PC-3 (cell line): ENCODE data around the gene SMIM32.

Experiments used
- EZH2 ChIP-seq: fragments of 300-600 bp; sonication (generic); IDR thresholded peaks from one replicate; pipeline ENCODE4 v1.6.1; 2017; ENCODE audit warnings: antibody characterized with exemption, mild to moderate bottlenecking, low read length; ENCODE audit not compliant: unreplicated experiment
- TF ChIP-seq, protein P1 (sequence below): fragments of 300-600 bp; sonication (generic); conservative IDR thresholded peaks from 2 replicates; pipeline ENCODE4 v1.5.1; 2017; ENCODE audit warnings: antibody characterized with exemption, low read depth, mild to moderate bottlenecking, low read length

DNA sequence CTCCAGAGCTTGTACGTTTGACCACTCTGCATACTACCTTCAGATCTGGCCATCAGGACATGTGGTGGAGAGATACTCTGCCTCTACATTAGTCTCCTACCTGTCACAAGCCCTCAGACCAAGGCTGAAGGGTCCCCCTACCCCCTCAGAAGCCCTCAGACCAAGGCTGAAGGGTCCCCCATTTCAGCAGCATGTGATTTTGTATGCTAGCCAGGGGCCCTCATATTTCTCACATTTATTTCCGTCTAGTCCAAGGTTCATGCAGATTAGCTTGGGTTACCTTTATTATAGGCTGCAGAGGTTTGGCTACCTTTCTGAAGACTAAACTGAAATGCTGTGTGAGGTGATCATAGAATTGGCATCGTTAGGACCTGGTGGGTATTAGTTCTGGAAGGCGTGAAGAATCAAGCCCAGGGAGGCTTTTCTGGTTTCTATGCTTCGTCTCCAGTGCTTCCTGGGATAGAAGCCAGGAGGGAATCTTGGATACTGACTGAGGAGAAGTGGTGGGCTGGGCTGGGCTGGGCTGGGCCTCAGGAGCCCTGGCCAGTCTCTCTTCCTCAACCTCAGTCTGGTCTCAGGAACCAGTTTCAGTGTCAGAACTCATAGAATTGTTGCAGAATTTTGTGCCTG, 2.8 kb downstream of the SMIM32 start:
- TF ChIP-seq, protein P1, sequence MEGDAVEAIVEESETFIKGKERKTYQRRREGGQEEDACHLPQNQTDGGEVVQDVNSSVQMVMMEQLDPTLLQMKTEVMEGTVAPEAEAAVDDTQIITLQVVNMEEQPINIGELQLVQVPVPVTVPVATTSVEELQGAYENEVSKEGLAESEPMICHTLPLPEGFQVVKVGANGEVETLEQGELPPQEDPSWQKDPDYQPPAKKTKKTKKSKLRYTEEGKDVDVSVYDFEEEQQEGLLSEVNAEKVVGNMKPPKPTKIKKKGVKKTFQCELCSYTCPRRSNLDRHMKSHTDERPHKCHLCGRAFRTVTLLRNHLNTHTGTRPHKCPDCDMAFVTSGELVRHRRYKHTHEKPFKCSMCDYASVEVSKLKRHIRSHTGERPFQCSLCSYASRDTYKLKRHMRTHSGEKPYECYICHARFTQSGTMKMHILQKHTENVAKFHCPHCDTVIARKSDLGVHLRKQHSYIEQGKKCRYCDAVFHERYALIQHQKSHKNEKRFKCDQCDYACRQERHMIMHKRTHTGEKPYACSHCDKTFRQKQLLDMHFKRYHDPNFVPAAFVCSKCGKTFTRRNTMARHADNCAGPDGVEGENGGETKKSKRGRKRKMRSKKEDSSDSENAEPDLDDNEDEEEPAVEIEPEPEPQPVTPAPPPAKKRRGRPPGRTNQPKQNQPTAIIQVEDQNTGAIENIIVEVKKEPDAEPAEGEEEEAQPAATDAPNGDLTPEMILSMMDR, result no peak
- no peak for TF ChIP-seq EZH2
